BLaER1 treated with 17β-estradiol and CSF1 and Interleukin-3, amounts not matched to agents 10 nM and 100 nM (cell line): ENCODE results near the gene FLVCR1.

Experiments used
- H3K27ac ChIP-seq, 11 experiments: shearing (Covaris generic); formaldehyde crosslinking; 2 replicates each; pipeline ENCODE4 v1.8.1; 2022
- H3K27me3 ChIP-seq, 11 experiments: shearing (Covaris generic); formaldehyde crosslinking; 2 replicates each; pipeline ENCODE4 v1.8.1; 2022
- H3K36me3 ChIP-seq, 11 experiments: shearing (Covaris generic); formaldehyde crosslinking; 2 replicates each; pipeline ENCODE4 v1.8.1; 2022
- H3K4me1 ChIP-seq, 10 experiments: shearing (Covaris generic); formaldehyde crosslinking; 2 replicates each; pipeline ENCODE4 v1.8.1; 2022
- H3K4me2 ChIP-seq, 11 experiments: shearing (Covaris generic); formaldehyde crosslinking; 2 replicates each; pipeline ENCODE4 v1.8.1; 2022
- H3K4me3 ChIP-seq, 10 experiments: shearing (Covaris generic); formaldehyde crosslinking; 2 replicates each; pipeline ENCODE4 v1.8.1; 2022
- H3K9ac ChIP-seq, 11 experiments: shearing (Covaris generic); formaldehyde crosslinking; 2 replicates each; pipeline ENCODE4 v1.8.1; 2022
- H3K9me3 ChIP-seq, 11 experiments: shearing (Covaris generic); formaldehyde crosslinking; replicated peaks in 1 of 11; 2 replicates each; pipeline ENCODE4 v1.8.1; 2022
- H4K20me1 ChIP-seq, 11 experiments: shearing (Covaris generic); formaldehyde crosslinking; 2 replicates each; pipeline ENCODE4 v1.8.1; 2022
- Cebpa-rat ChIP-seq, 11 experiments: shearing (Covaris generic); IDR thresholded peaks; 2 replicates each; pipeline ENCODE4 v1.8.1; 2022

FLVCR1 gene

GRCh38 chr1:212916481-212917133 lies 58.5 kb downstream of the FLVCR1 start:
- H3K27me3 ChIP-seq, result no peaks in the 10 kb centered on the region
- H4K20me1 ChIP-seq, result no peaks in the 10 kb centered on the region
- H3K4me3 ChIP-seq, result peak overlapping the region in 1 of 10 experiments; percentile 16; a peak in 1 of 20 replicates
- peak overlapping the region in 3 of 11 experiments; percentile 13 to 39 (median 35); a peak in 1 of 22 replicates for H3K9ac ChIP-seq
- H3K36me3 ChIP-seq, result no peaks in the 10 kb centered on the region
- H3K27ac ChIP-seq, result peak overlapping the region in 1 of 11 experiments; percentile 15; a peak in 1 of 22 replicates
- peak overlapping the region; percentile 32 to 75 (median 57) for H3K4me2 ChIP-seq
- TF ChIP-seq Cebpa-rat (IDR thresholded peaks at IDR 0.05), result no peak
- H3K9me3 ChIP-seq, result no peaks in the 10 kb centered on the region
- H3K4me1 ChIP-seq, result peaks cover 14 to 23% (median 17%) of the 10 kb centered on the region in 10 experiments; a peak in 19 of 20 replicates

- Histone ChIP-seq H3K27me3 (no peaks in the 10 kb centered on the region), H4K20me1 (no peaks in the 10 kb centered on the region), H3K4me2 (peak overlapping the region; percentile 32 to 75 (median 57); a peak in 20 of 22 replicates), H3K4me3 (0 out of 20 replicates have a peak overlapping the region, but pooled peaks of 1 of the 10 experiments have one; percentile 16), H3K36me3 (no peaks in the 10 kb centered on the region), H3K9me3 (no peaks in the 10 kb centered on the region), H3K9ac (no peak overlapping the region), H3K4me1 (peaks cover 14 to 23% (median 17%) of the 10 kb centered on the region in 10 experiments; a peak in 19 of 20 replicates), H3K27ac (no peak overlapping the region)
- no peak for TF ChIP-seq Cebpa-rat (IDR thresholded peaks at IDR 0.05)
These were observed 59.0 kb downstream of the FLVCR1 start for GRCh38 chr1:212917134-212917485.

GRCh38 chr1:212917858-212918257 lies 59.8 kb downstream of the FLVCR1 start:
- TF ChIP-seq Cebpa-rat (IDR thresholded peaks at IDR 0.05), result no peak
- Histone ChIP-seq H3K4me1 (peaks cover 14 to 23% (median 17%) of the 10 kb centered on the region in 10 experiments; a peak in 19 of 20 replicates), H3K36me3 (no peaks in the 10 kb centered on the region), H3K4me3 (no peak overlapping the region), H3K4me2 (no peak overlapping the region), H3K9ac (no peak overlapping the region), H3K9me3 (no peaks in the 10 kb centered on the region), H3K27me3 (no peaks in the 10 kb centered on the region), H4K20me1 (no peaks in the 10 kb centered on the region), H3K27ac (no peak overlapping the region)

- H4K20me1 ChIP-seq, result no peaks in the 10 kb centered on the region
These were observed 60.7 kb downstream of the FLVCR1 start for GRCh38 chr1:212918824-212919223.

GRCh38 chr1:212920246-212920645 lies 62.2 kb downstream of the FLVCR1 start:
- H3K27me3 ChIP-seq, result no peaks in the 10 kb centered on the region
- H4K20me1 ChIP-seq, result no peaks in the 10 kb centered on the region
- H3K4me3 ChIP-seq, result no peak overlapping the region
- no peaks in the 10 kb centered on the region for H3K9me3 ChIP-seq
- no peak overlapping the region for H3K9ac ChIP-seq
- H3K4me1 ChIP-seq, result peaks cover 14 to 23% (median 17%) of the 10 kb centered on the region in 10 experiments; a peak in 19 of 20 replicates
- H3K4me2 ChIP-seq, result no peak overlapping the region
- no peak overlapping the region for H3K27ac ChIP-seq
- no peaks in the 10 kb centered on the region for H3K36me3 ChIP-seq
- TF ChIP-seq Cebpa-rat (IDR thresholded peaks at IDR 0.05), result no peak

More at GRCh38 chr1:212918824-212919223, 60.7 kb downstream of the FLVCR1 start:
- no peaks in the 10 kb centered on the region for H3K27me3 ChIP-seq
- no peak overlapping the region for H3K4me3 ChIP-seq
- H3K9ac ChIP-seq, result no peak overlapping the region
- no peak overlapping the region for H3K27ac ChIP-seq
- no peaks in the 10 kb centered on the region for H3K36me3 ChIP-seq
- peak overlapping the region in 1 of 11 experiments; percentile 18; a peak in 1 of 22 replicates for H3K4me2 ChIP-seq
- peaks cover 14 to 23% (median 17%) of the 10 kb centered on the region in 10 experiments; a peak in 19 of 20 replicates for H3K4me1 ChIP-seq
- TF ChIP-seq Cebpa-rat (IDR thresholded peaks at IDR 0.05), result no peak
- H3K9me3 ChIP-seq, result no peaks in the 10 kb centered on the region

- no peak overlapping the region for H3K4me3 ChIP-seq
- H4K20me1 ChIP-seq, result no peaks in the 10 kb centered on the region
- H3K9ac ChIP-seq, result no peak overlapping the region
- peaks cover 12 to 27% (median 17%) of the 10 kb centered on the region in 10 experiments; a peak in 19 of 20 replicates for H3K4me1 ChIP-seq
- H3K27ac ChIP-seq, result no peak overlapping the region
- H3K36me3 ChIP-seq, result no peaks in the 10 kb centered on the region
- no peaks in the 10 kb centered on the region for H3K9me3 ChIP-seq
- TF ChIP-seq Cebpa-rat (IDR thresholded peaks at IDR 0.05), result no peak
- no peaks in the 10 kb centered on the region for H3K27me3 ChIP-seq
- H3K4me2 ChIP-seq, result peak overlapping the region in 6 of 11 experiments; percentile 11 to 31 (median 18); a peak in 5 of 22 replicates
These were observed 62.8 kb downstream of the FLVCR1 start for GRCh38 chr1:212920896-212921295.

- no peaks in the 10 kb centered on the region for H3K27me3 ChIP-seq
- no peak for TF ChIP-seq Cebpa-rat (IDR thresholded peaks at IDR 0.05)
- no peak overlapping the region for H3K9ac ChIP-seq
- H3K27ac ChIP-seq, result no peak overlapping the region
- no peak overlapping the region for H3K4me3 ChIP-seq
- no peaks in the 10 kb centered on the region for H4K20me1 ChIP-seq
- no peak overlapping the region for H3K4me2 ChIP-seq
- no peaks in the 10 kb centered on the region for H3K9me3 ChIP-seq
- H3K4me1 ChIP-seq, result peaks cover under 1 to 17% (median 8%) of the 10 kb centered on the region in 10 experiments; a peak in 15 of 20 replicates
- H3K36me3 ChIP-seq, result no peaks in the 10 kb centered on the region
These were observed 63.9 kb downstream of the FLVCR1 start for GRCh38 chr1:212922016-212922415.

- Histone ChIP-seq H3K9ac (no peak overlapping the region), H3K9me3 (no peaks in the 10 kb centered on the region), H3K36me3 (no peaks in the 10 kb centered on the region), H3K4me2 (no peak overlapping the region), H3K27me3 (no peaks in the 10 kb centered on the region), H4K20me1 (no peaks in the 10 kb centered on the region), H3K4me3 (no peak overlapping the region), H3K4me1 (peaks cover 0 to 10% (median under 1%) of the 10 kb centered on the region in 10 experiments; a peak in 10 of 20 replicates), H3K27ac (no peak overlapping the region)
- no peak for TF ChIP-seq Cebpa-rat (IDR thresholded peaks at IDR 0.05)
These were observed 68.3 kb downstream of the FLVCR1 start for GRCh38 chr1:212926372-212926771.

- H3K9ac ChIP-seq, result no peak overlapping the region
- peaks cover 0 to 9% (median 0%) of the 10 kb centered on the region in 10 experiments; a peak in 4 of 20 replicates for H3K4me1 ChIP-seq
- H3K9me3 ChIP-seq, result no peaks in the 10 kb centered on the region
- no peak for TF ChIP-seq Cebpa-rat (IDR thresholded peaks at IDR 0.05)
- H3K36me3 ChIP-seq, result no peaks in the 10 kb centered on the region
- H3K27ac ChIP-seq, result no peak overlapping the region
- no peak overlapping the region for H3K4me2 ChIP-seq
- no peaks in the 10 kb centered on the region for H4K20me1 ChIP-seq
- no peak overlapping the region for H3K4me3 ChIP-seq
- no peaks in the 10 kb centered on the region for H3K27me3 ChIP-seq
These were observed 70.5 kb downstream of the FLVCR1 start for GRCh38 chr1:212928323-212929291.
